Parathyroid adenoma (tissue), 2 donors: Measurements from ENCODE around the gene RABAC1.

Experiments used
- H2AFZ ChIP-seq: fragments of 300-600 bp; sonication (generic); one replicate; pipeline ENCODE4 v1.7.0; 2017; ENCODE audit warnings: antibody characterized with exemption, mild to moderate bottlenecking
- H3K27ac ChIP-seq: fragments of 300-600 bp; sonication (generic); one replicate; pipeline ENCODE4 v1.7.0; 2017
- H3K27me3 ChIP-seq: fragments of 300-600 bp; sonication (generic); one replicate; pipeline ENCODE4 v1.7.0; 2017; ENCODE audit warnings: low read length; ENCODE audit not compliant: control insufficient read depth, insufficient read depth
- H3K36me3 ChIP-seq: fragments of 300-600 bp; sonication (generic); one replicate; pipeline ENCODE4 v1.7.0; 2017; ENCODE audit warnings: low read length; ENCODE audit not compliant: control insufficient read depth, insufficient read depth
- H3K4me1 ChIP-seq: fragments of 300-600 bp; sonication (generic); one replicate; pipeline ENCODE4 v1.7.0; 2017; ENCODE audit warnings: control low read depth
- H3K4me2 ChIP-seq: fragments of 300-600 bp; sonication (generic); one replicate; pipeline ENCODE4 v1.7.0; 2017; ENCODE audit warnings: low read length
- H3K4me3 ChIP-seq: fragments of 300-600 bp; sonication (generic); one replicate; pipeline ENCODE4 v1.7.0; 2017; ENCODE audit warnings: low read depth, low read length
- H3K79me2 ChIP-seq: fragments of 300-600 bp; sonication (generic); one replicate; pipeline ENCODE4 v1.7.0; 2017; ENCODE audit warnings: control low read depth
- H3K9ac ChIP-seq: fragments of 300-600 bp; sonication (generic); one replicate; pipeline ENCODE4 v1.7.0; 2017; ENCODE audit warnings: mild to moderate bottlenecking
- H3K9me3 ChIP-seq: fragments of 300-600 bp; sonication (generic); one replicate; pipeline ENCODE4 v1.7.0; 2017; ENCODE audit warnings: low read length; ENCODE audit not compliant: control insufficient read depth
- CTCF ChIP-seq: fragments of 300-600 bp; sonication (generic); IDR thresholded peaks from one replicate; pipeline ENCODE4 v1.7.0; 2017; ENCODE audit warnings: antibody characterized with exemption, mild to moderate bottlenecking
- donor health status: primary hyperparathyroidism.

Gene RABAC1

GRCh38 chr19:41921577-41922576 is 37.2 kb downstream of the RABAC1 start:
- H3K9ac ChIP-seq = no peak overlapping the region
- H3K79me2 ChIP-seq = no peaks in the 10 kb centered on the region
- H2AFZ ChIP-seq = no peak overlapping the region
- no peaks in the 10 kb centered on the region for H3K27me3 ChIP-seq
- no peak overlapping the region for H3K27ac ChIP-seq
- no peaks in the 10 kb centered on the region for H3K9me3 ChIP-seq
- H3K4me3 ChIP-seq = no peak overlapping the region
- H3K4me1 ChIP-seq = peaks cover 2% of the 10 kb centered on the region
- H3K4me2 ChIP-seq = no peak overlapping the region
- no peaks in the 10 kb centered on the region for H3K36me3 ChIP-seq
- TF ChIP-seq CTCF = no peak

GRCh38 chr19:41920882-41921576 is 38.1 kb downstream of the RABAC1 start:
- Histone ChIP-seq H3K4me3 (no peak overlapping the region), H3K27ac (no peak overlapping the region), H3K36me3 (no peaks in the 10 kb centered on the region), H2AFZ (no peak overlapping the region), H3K4me1 (peaks cover 2% of the 10 kb centered on the region), H3K9me3 (no peaks in the 10 kb centered on the region), H3K27me3 (no peaks in the 10 kb centered on the region), H3K79me2 (no peaks in the 10 kb centered on the region), H3K9ac (no peak overlapping the region), H3K4me2 (no peak overlapping the region)
- no peak for TF ChIP-seq CTCF

DNA sequence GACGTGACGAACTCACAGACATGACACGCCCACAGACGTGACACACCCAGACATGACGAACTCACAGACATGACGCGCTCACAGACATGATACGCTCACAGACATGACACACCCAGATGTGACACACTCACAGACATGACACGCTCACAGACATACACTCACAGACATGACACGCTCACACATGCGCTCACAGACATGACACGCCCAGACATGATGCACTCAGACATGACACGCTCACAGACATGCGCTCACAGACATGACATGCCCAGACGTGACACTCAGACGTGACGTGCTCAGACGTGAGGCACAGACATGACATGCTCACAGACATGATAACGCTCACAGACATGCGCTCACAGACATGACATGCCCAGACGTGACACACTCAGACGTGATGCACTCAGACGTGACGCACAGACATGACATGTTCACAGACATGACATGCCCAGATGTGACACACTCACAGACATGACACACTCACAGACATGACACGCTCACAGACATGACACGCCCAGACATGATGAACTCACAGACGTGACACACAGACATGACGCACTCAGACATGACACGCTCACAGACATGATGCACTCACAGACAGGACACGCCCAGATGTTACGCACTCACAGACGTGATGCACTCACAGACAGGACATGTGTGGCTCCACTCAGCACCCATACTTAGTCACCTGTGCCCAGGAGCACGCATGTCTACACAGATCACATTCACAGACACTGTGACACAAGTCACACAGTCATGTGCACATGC is 39.0 kb downstream of the RABAC1 start:
- H3K36me3 ChIP-seq = no peaks in the 10 kb centered on the region
- peaks cover 4% of the 10 kb centered on the region for H3K79me2 ChIP-seq
- H3K4me1 ChIP-seq = peaks cover 5% of the 10 kb centered on the region
- H3K9me3 ChIP-seq = no peaks in the 10 kb centered on the region
- TF ChIP-seq CTCF = no peak
- no peak overlapping the region for H3K27ac ChIP-seq
- no peaks in the 10 kb centered on the region for H3K27me3 ChIP-seq
- H3K9ac ChIP-seq = no peak overlapping the region
- H3K4me3 ChIP-seq = no peak overlapping the region
- H2AFZ ChIP-seq = no peak overlapping the region
- H3K4me2 ChIP-seq = no peak overlapping the region

DNA sequence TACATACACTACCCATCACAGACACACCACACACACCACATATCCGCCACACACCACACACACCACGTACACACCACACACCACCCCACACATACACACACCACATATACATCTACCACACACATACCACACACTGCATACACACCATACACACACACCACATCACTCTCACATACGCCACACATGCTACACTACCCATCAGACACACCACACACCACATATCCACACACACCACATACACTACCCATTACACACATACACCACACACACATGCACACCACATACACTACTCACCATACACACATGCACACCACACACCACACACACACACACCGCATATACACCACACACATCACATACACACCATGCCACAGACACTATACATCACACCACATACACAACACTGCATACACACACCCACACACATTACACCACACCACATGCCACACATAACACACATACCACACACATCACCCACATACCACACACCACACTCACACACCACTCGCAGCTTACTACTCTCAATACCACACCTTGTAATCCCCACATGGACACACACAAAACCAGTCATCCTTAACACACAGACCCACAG is 40.4 kb downstream of the RABAC1 start:
- no peak overlapping the region for H3K9ac ChIP-seq
- peaks cover 4% of the 10 kb centered on the region for H3K79me2 ChIP-seq
- H3K27ac ChIP-seq = no peak overlapping the region
- H3K36me3 ChIP-seq = no peaks in the 10 kb centered on the region
- H3K4me2 ChIP-seq = no peak overlapping the region
- TF ChIP-seq CTCF = no peak
- H3K27me3 ChIP-seq = peaks cover 5% of the 10 kb centered on the region
- H3K9me3 ChIP-seq = no peaks in the 10 kb centered on the region
- no peak overlapping the region for H2AFZ ChIP-seq
- peaks cover 6% of the 10 kb centered on the region for H3K4me1 ChIP-seq
- no peak overlapping the region for H3K4me3 ChIP-seq
